CD4-positive, alpha-beta T cell (primary cell): ENCODE results near the gene COL5A1. TPM values are rescaled to one million over a fixed set of nuclear protein-coding genes. Genes with fewer than 3 reads are reported as not detected.

ENCODE experiments used
- ATAC-seq: fragments of 200-7000 bp; cut with Tn5 transposase; one replicate; pipeline ENCODE4 v1.10.0; 2022; ENCODE audit warnings: mild to moderate bottlenecking; ENCODE audit not compliant: poor library complexity
- CTCF ChIA-PET: fragments of 350-600 bp; sonication (Branson Sonifier 250); formaldehyde crosslinking; loops from one replicate; lab custom pipeline; 2021; ENCODE audit warnings: antibody characterized with exemption, inconsistent platforms; lab: Charles Lee
- POLR2A ChIA-PET: fragments of 350-600 bp; sonication (Branson Sonifier 250); formaldehyde crosslinking; loops from one replicate; lab custom pipeline; 2021; ENCODE audit warnings: antibody characterized with exemption, inconsistent platforms; lab: Charles Lee
- DNase-seq, 14 experiments: peaks; one replicate each; pipeline ENCODE4 v3.0.0-alpha.2; 2013 to 2020; ENCODE audit warnings: mixed read lengths in 2 of 14
- H3K27ac ChIP-seq, 2 donors: one replicate each; pipeline versions ENCODE4 v1.5.1 to v1.7.0; 2013; ENCODE audit warnings: low read length in 2 of 2, low read depth in 1 of 2, mild to moderate bottlenecking in 1 of 2
- H3K27me3 ChIP-seq, 2 experiments: 1 replicate in 1 of 2; 2 replicates in 1 of 2; pipeline versions ENCODE4 v1.6.1 to v1.7.0; 2013; ENCODE audit warnings: low read length in 2 of 2, control low read depth in 1 of 2, mild to moderate bottlenecking in 1 of 2, moderate library complexity in 1 of 2; ENCODE audit not compliant: insufficient read depth in 2 of 2, control insufficient read depth in 1 of 2
- H3K36me3 ChIP-seq: one replicate; pipeline ENCODE4 v1.6.1; 2013; ENCODE audit warnings: low read length, control low read depth; ENCODE audit not compliant: insufficient read depth
- H3K4me1 ChIP-seq: one replicate; pipeline ENCODE4 v1.6.1; 2013; ENCODE audit warnings: low read length, control low read depth; ENCODE audit not compliant: insufficient read depth
- H3K4me3 ChIP-seq: one replicate; pipeline ENCODE4 v1.5.1; 2013; ENCODE audit warnings: mild to moderate bottlenecking, low read length, moderate library complexity
- H3K9me3 ChIP-seq, 2 experiments: 1 replicate in 1 of 2; 2 replicates in 1 of 2; pipeline versions ENCODE4 v1.6.1 to v1.7.0; 2013; ENCODE audit warnings: low read length in 2 of 2, mild to moderate bottlenecking in 2 of 2, control low read depth in 1 of 2, moderate library complexity in 1 of 2; ENCODE audit not compliant: control insufficient read depth in 1 of 2, insufficient read depth in 1 of 2
- H3K27ac Mint-ChIP-seq: one replicate; pipeline ENCODE4 v1.8.0; 2020; ENCODE audit warnings: mixed read lengths
- H3K27me3 Mint-ChIP-seq: one replicate; pipeline ENCODE4 v1.8.0; 2021; ENCODE audit warnings: mixed read lengths
- H3K36me3 Mint-ChIP-seq: one replicate; pipeline ENCODE4 v1.8.0; 2021; ENCODE audit warnings: low read depth, mixed read lengths
- H3K4me1 Mint-ChIP-seq: one replicate; pipeline ENCODE4 v1.8.0; 2021; ENCODE audit warnings: low read depth, mixed read lengths
- H3K4me3 Mint-ChIP-seq: one replicate; pipeline ENCODE4 v1.8.0; 2020; ENCODE audit warnings: mild to moderate bottlenecking, mixed read lengths
- H3K9me3 Mint-ChIP-seq: one replicate; pipeline ENCODE4 v1.8.0; 2020; ENCODE audit warnings: mixed read lengths
- intact Hi-C, 2 experiments: fragments of 100-400 bp; cut with DNase I in 1 of 2; cut with micrococcal nuclease in 1 of 2; formaldehyde crosslinking; loops; one replicate each; pipeline versions ENCODE4 v1.15.1 to v1.9.0; 2023 to 2025; cut with DNase I, micrococcal nuclease
- total RNA-seq, 174 experiments: library from RNA in 2 of 174; stranded (reverse) in 2 of 174; gene quantifications; one replicate each; pipeline ENCODE4 v1.2.3 and lab custom pipeline; 2021 to 2026
- TF ChIP-seq, protein P1 (sequence below): fragments of 200-600 bp; IDR thresholded peaks from one replicate; pipeline ENCODE4 v1.8.0; 2022; ENCODE audit warnings: antibody characterized with exemption, mild to moderate bottlenecking

COL5A1 gene
- total RNA-seq, 2 experiments from 2014 or later = 0.41 to 0.50 TPM

DNA sequence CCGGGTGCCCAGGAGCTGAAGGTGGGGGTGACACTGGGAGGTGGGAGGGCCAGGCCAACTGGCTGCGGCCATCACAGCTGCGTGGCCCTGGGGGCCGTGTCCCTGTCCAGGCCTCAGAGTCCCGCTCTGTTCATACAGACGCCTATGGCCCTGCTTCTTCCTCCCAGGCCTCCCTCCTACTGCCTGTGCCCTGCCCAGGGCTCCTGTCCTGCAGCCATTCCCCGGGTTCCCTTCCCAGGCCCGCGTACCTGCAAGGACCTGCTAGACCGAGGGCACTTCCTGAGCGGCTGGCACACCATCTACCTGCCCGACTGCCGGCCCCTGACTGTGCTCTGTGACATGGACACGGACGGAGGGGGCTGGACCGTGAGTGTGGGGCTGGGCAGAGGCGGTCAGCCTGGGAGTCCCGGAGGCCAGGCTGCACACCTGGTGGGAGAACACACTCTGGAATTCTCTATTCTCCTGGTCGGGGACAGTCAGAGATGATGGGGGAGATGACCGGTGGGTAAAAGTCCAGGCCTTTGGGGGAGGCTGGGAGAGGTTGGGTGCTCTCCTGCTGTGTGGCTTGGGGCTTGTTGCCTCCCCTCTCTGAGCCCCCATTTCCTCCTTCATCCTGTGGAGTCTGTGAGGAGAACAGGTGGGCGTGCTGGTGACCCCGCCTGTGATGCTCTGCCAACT lies 243.5 kb downstream of the COL5A1 start:
- Histone ChIP-seq H3K36me3 (no peaks in the 10 kb centered on the region), H3K4me1 (no peaks in the 10 kb centered on the region), H3K27me3 (peaks cover 0 to 5% of the 10 kb centered on the region in 2 experiments), H3K27ac (no peak overlapping the region), H3K4me3 (no peak overlapping the region), H3K9me3 (no peaks in the 10 kb centered on the region)
- ATAC-seq (no peak), DNase-seq (no peak)
- H3K9me3 Mint-ChIP-seq = no peaks in the 10 kb centered on the region
- H3K27me3 Mint-ChIP-seq = peaks cover 11% of the 10 kb centered on the region
- CTCF ChIA-PET = no interaction called here
- intact Hi-C loops = no loop called here
- TF ChIP-seq, protein P1, sequence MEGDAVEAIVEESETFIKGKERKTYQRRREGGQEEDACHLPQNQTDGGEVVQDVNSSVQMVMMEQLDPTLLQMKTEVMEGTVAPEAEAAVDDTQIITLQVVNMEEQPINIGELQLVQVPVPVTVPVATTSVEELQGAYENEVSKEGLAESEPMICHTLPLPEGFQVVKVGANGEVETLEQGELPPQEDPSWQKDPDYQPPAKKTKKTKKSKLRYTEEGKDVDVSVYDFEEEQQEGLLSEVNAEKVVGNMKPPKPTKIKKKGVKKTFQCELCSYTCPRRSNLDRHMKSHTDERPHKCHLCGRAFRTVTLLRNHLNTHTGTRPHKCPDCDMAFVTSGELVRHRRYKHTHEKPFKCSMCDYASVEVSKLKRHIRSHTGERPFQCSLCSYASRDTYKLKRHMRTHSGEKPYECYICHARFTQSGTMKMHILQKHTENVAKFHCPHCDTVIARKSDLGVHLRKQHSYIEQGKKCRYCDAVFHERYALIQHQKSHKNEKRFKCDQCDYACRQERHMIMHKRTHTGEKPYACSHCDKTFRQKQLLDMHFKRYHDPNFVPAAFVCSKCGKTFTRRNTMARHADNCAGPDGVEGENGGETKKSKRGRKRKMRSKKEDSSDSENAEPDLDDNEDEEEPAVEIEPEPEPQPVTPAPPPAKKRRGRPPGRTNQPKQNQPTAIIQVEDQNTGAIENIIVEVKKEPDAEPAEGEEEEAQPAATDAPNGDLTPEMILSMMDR = no peak
- H3K36me3 Mint-ChIP-seq = no peaks in the 10 kb centered on the region
- POLR2A ChIA-PET = no interaction called here
- H3K27ac Mint-ChIP-seq = no peak overlapping the region
- no peak overlapping the region for H3K4me3 Mint-ChIP-seq
- no peaks in the 10 kb centered on the region for H3K4me1 Mint-ChIP-seq

DNA sequence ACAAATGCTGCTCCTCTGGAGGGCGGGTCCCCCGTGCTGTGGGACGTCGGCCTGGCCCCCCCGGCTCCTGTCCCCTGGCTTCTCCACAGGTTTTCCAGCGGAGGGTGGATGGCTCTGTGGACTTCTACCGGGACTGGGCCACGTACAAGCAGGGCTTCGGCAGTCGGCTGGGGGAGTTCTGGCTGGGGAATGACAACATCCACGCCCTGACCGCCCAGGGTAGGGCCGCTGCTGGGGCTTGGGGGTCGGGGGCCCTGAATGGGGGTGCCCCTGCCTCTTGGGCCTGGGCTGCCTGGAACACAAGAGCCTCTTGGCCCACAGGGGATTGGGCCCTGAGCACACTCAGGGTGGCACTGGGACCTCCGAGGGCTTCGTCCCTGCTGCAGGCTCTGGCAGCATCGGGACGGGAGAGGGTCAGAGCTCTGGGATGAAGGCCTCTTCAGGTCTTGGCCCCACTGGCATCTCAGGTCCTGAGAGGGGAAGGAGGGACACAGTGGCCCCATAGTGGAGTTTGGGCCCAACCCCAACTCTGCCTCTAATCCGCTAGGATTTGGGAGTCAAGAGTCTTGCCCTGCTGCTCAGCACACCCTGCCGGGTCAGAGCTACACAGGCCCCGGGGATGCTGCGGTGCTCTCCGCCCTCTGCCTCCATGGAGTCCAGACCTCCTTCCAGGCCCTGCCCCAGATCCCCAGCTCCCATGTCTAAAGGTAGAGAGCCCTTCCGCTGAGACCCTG lies 244.2 kb downstream of the COL5A1 start:
- no peaks in the 10 kb centered on the region for H3K36me3 Mint-ChIP-seq
- H3K4me3 ChIP-seq = no peak overlapping the region
- H3K27me3 ChIP-seq = peaks cover 0 to 5% of the 10 kb centered on the region in 2 experiments
- no peaks in the 10 kb centered on the region for H3K36me3 ChIP-seq
- intact Hi-C loops = no loop called here
- H3K4me1 ChIP-seq = no peaks in the 10 kb centered on the region
- ATAC-seq (no peak), DNase-seq (peak in 1 of 14 experiments; percentile 28)
- no peaks in the 10 kb centered on the region for H3K9me3 ChIP-seq
- ChIA-PET POLR2A (no interaction called here), CTCF (no interaction called here)
- no peaks in the 10 kb centered on the region for H3K4me1 Mint-ChIP-seq
- no peak overlapping the region for H3K27ac Mint-ChIP-seq
- TF ChIP-seq, protein P1 = no peak
- no peaks in the 10 kb centered on the region for H3K9me3 Mint-ChIP-seq
- peaks cover 10% of the 10 kb centered on the region for H3K27me3 Mint-ChIP-seq
- H3K4me3 Mint-ChIP-seq = no peak overlapping the region
- no peak overlapping the region for H3K27ac ChIP-seq

DNA sequence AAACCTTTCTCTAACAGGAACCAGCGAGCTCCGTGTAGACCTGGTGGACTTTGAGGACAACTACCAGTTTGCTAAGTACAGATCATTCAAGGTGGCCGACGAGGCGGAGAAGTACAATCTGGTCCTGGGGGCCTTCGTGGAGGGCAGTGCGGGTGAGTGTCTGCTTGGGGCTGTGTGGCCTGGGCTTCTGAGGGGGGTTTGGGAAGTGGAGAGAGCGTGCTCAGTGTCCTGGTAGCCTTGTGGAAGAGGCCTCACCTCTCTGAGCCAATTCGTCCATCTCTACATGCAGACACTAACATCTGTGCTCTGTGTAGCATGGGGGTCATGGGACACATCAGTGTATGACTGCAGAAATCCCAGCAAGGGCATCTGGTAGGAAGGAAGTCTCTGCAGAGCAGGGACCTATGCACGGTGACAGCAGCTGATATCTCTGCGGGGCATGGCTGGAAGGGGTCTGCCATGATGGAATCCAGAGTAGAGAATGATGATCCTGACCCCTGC lies 244.9 kb downstream of the COL5A1 start:
- no peak overlapping the region for H3K4me3 Mint-ChIP-seq
- intact Hi-C loops = no loop called here
- Histone ChIP-seq H3K4me1 (no peaks in the 10 kb centered on the region), H3K27me3 (peaks cover 0 to 5% of the 10 kb centered on the region in 2 experiments), H3K27ac (no peak overlapping the region), H3K4me3 (no peak overlapping the region), H3K9me3 (no peaks in the 10 kb centered on the region), H3K36me3 (no peaks in the 10 kb centered on the region)
- TF ChIP-seq, protein P1 = no peak
- no peaks in the 10 kb centered on the region for H3K9me3 Mint-ChIP-seq
- ATAC-seq (no peak), DNase-seq (peak in 1 of 14 experiments; percentile 15)
- H3K36me3 Mint-ChIP-seq = no peaks in the 10 kb centered on the region
- no peaks in the 10 kb centered on the region for H3K4me1 Mint-ChIP-seq
- ChIA-PET POLR2A (no interaction called here), CTCF (no interaction called here)
- H3K27me3 Mint-ChIP-seq = peaks cover 10% of the 10 kb centered on the region
- no peak overlapping the region for H3K27ac Mint-ChIP-seq
